Liver (tissue), 9 donors: ENCODE results near the gene KCNQ1. TPM values are rescaled to one million over a fixed set of nuclear protein-coding genes. Genes with fewer than 3 reads are reported as not detected.

Experiments
- DNase-seq: peaks from one replicate; pipeline ENCODE4 v3.0.0-alpha.2; 2017; ENCODE audit warnings: low spot score
- H3K27ac ChIP-seq, 2 donors: one replicate each; pipeline ENCODE4 v1.7.0; 2013; ENCODE audit warnings: inconsistent platforms in 2 of 2, low read length in 2 of 2, control low read depth in 1 of 2, low read depth in 1 of 2, mild to moderate bottlenecking in 1 of 2
- H3K27me3 ChIP-seq, 4 donors: one replicate each; pipeline versions ENCODE4 v1.6.1 to v1.7.0; 2013; ENCODE audit warnings: low read length in 3 of 4, inconsistent platforms in 1 of 4, mild to moderate bottlenecking in 1 of 4, moderate library complexity in 1 of 4; ENCODE audit not compliant: control insufficient read depth in 4 of 4, insufficient read depth in 4 of 4
- H3K36me3 ChIP-seq, 4 donors: one replicate each; pipeline versions ENCODE4 v1.6.1 to v1.7.0; 2013; ENCODE audit warnings: low read length in 3 of 4, mild to moderate bottlenecking in 3 of 4, low read depth in 1 of 4, moderate library complexity in 1 of 4; ENCODE audit not compliant: control insufficient read depth in 4 of 4, insufficient read depth in 3 of 4
- H3K4me1 ChIP-seq, 4 donors: one replicate each; pipeline versions ENCODE4 v1.6.1 to v1.7.0; 2013; ENCODE audit warnings: low read length in 3 of 4, mild to moderate bottlenecking in 3 of 4, moderate library complexity in 1 of 4; ENCODE audit not compliant: control insufficient read depth in 4 of 4, insufficient read depth in 4 of 4
- H3K4me3 ChIP-seq, 3 donors: one replicate each; pipeline versions ENCODE4 v1.6.1 to v1.7.0; 2013; ENCODE audit warnings: low read length in 3 of 3, control low read depth in 1 of 3, low read depth in 1 of 3, mild to moderate bottlenecking in 1 of 3
- H3K9ac ChIP-seq, 2 donors: one replicate each; pipeline ENCODE4 v1.7.0; 2013; ENCODE audit warnings: low read length in 2 of 2, mild to moderate bottlenecking in 2 of 2, moderate library complexity in 2 of 2, control low read depth in 1 of 2, low read depth in 1 of 2
- H3K9me3 ChIP-seq, 4 donors: one replicate each; pipeline versions ENCODE4 v1.6.1 to v1.7.0; 2013; ENCODE audit warnings: low read length in 3 of 4; ENCODE audit not compliant: control insufficient read depth in 4 of 4
- ATF3 ChIP-seq: IDR thresholded peaks from 2 replicates; pipeline ENCODE4 v1.6.1; 2016; ENCODE audit warnings: antibody characterized with exemption
- CTCF ChIP-seq: fragments of 150-350 bp; IDR thresholded peaks from 2 replicates; pipeline ENCODE4 v1.5.1; 2017; ENCODE audit warnings: improper control_type of control experiment, low read depth, low read length; ENCODE audit not compliant: missing input control
- EGR1 ChIP-seq, 2 donors: IDR thresholded peaks; 2 replicates each; pipeline ENCODE4 v1.6.1; 2016 to 2018; ENCODE audit warnings: antibody characterized with exemption in 2 of 2, low read depth in 2 of 2
- FOXA1 ChIP-seq: IDR thresholded peaks from 2 replicates; pipeline ENCODE4 v1.6.1; 2016; ENCODE audit warnings: antibody characterized with exemption
- FOXA2 ChIP-seq: IDR thresholded peaks from 2 replicates; pipeline ENCODE4 v1.6.1; 2016; ENCODE audit warnings: antibody characterized with exemption
- GABPA ChIP-seq, 2 donors: IDR thresholded peaks in 1 of 2; conservative IDR thresholded peaks in 1 of 2; 2 replicates each; pipeline ENCODE4 v1.6.1; 2016; ENCODE audit warnings: antibody characterized with exemption in 2 of 2, mild to moderate bottlenecking in 1 of 2, moderate library complexity in 1 of 2
- HNF4A ChIP-seq, 2 donors: conservative IDR thresholded peaks; 2 replicates each; pipeline ENCODE4 v1.6.1; 2016; ENCODE audit warnings: antibody characterized with exemption in 2 of 2, mild to moderate bottlenecking in 2 of 2
- HNF4G ChIP-seq: IDR thresholded peaks from 2 replicates; pipeline ENCODE4 v1.6.1; 2016; ENCODE audit warnings: antibody characterized with exemption
- JUND ChIP-seq, 2 donors: IDR thresholded peaks; 2 replicates each; pipeline ENCODE4 v1.6.1; 2016; ENCODE audit warnings: antibody characterized with exemption in 2 of 2
- MAX ChIP-seq: IDR thresholded peaks from 2 replicates; pipeline ENCODE4 v1.6.1; 2016; ENCODE audit warnings: antibody characterized with exemption
- NR2F2 ChIP-seq: IDR thresholded peaks from 2 replicates; pipeline ENCODE4 v1.6.1; 2016; ENCODE audit warnings: antibody characterized with exemption
- RAD21 ChIP-seq, 2 donors: IDR thresholded peaks; 2 replicates each; pipeline ENCODE4 v1.6.1; 2016; ENCODE audit warnings: antibody characterized with exemption in 2 of 2, mild to moderate bottlenecking in 2 of 2
- REST ChIP-seq: IDR thresholded peaks from 2 replicates; pipeline ENCODE4 v1.6.1; 2016; ENCODE audit warnings: antibody characterized with exemption, mild to moderate bottlenecking
- RXRA ChIP-seq, 2 donors: IDR thresholded peaks; 2 replicates each; pipeline ENCODE4 v1.6.1; 2017 to 2018; ENCODE audit warnings: antibody characterized with exemption in 2 of 2, mild to moderate bottlenecking in 1 of 2
- SP1 ChIP-seq: IDR thresholded peaks from 2 replicates; pipeline ENCODE4 v1.6.1; 2018; ENCODE audit warnings: antibody characterized with exemption, mild to moderate bottlenecking
- TAF1 ChIP-seq: conservative IDR thresholded peaks from 2 replicates; pipeline ENCODE4 v1.6.1; 2016; ENCODE audit warnings: antibody characterized with exemption, mild to moderate bottlenecking
- YY1 ChIP-seq: IDR thresholded peaks from 2 replicates; pipeline ENCODE4 v1.6.1; 2016; ENCODE audit warnings: antibody characterized with exemption, mild to moderate bottlenecking
- ZBTB33 ChIP-seq: IDR thresholded peaks from 2 replicates; pipeline ENCODE4 v1.6.1; 2016; ENCODE audit warnings: antibody characterized with exemption
- whole genome bisulfite sequencing: extraction: QIAGEN DNeasy Blood & Tissue Kit; methylation state at CpG from one replicate; pipeline ENCODE4 v1.1.7; 2013; 5-methylcytosine and 5-hydroxymethylcytosine counted together
- polyA plus RNA-seq, 2 donors: library from polyadenylated mRNA; stranded (reverse) in 1 of 2; unstranded in 1 of 2; fragments of 200-250 nt in 1 of 2; fragments of >200 nt in 1 of 2; fragmentation: Nextera tagmentation in 1 of 2; extraction: Ambion mirVana in 1 of 2; gene quantifications; one replicate each; pipeline versions ENCODE4 v1.2.1 to v1.2.3, GENCODE V29; 2013 to 2015
- total RNA-seq, 2 donors: library from RNA; depleted of rRNA; stranded (reverse); fragments of >200 nt; gene quantifications; one replicate each; pipeline ENCODE4 v1.2.3, GENCODE V29; 2014
- donor health status: healthy.
- donor health status: healthy.
- donor health status: healthy.
- donor health status: healthy.
- donor health status: healthy.

Gene KCNQ1
- total and polyA plus RNA-seq, 4 donors = 0.31 to 2.2 (median 1.5) TPM

- Histone ChIP-seq H3K36me3 (no peaks in the 10 kb centered on the region), H3K9me3 (no peaks in the 10 kb centered on the region), H3K27ac (no peak overlapping the region), H3K4me1 (no peaks in the 10 kb centered on the region), H3K9ac (no peak overlapping the region), H3K4me3 (no peak overlapping the region), H3K27me3 (peaks cover 0 to 2% (median 0%) of the 10 kb centered on the region in 4 donors)
- no peak for TF ChIP-seq FOXA1
- no peak for TF ChIP-seq HNF4A (conservative IDR thresholded peaks at IDR 0.05)
- TF ChIP-seq EGR1 (IDR thresholded peaks at IDR 0.05; ENCODE audit: low read depth in 2 of 2) = no peak
- no peak for TF ChIP-seq YY1
- TF ChIP-seq NR2F2 = no peak
- no peak for TF ChIP-seq FOXA2
- no peak for TF ChIP-seq JUND (IDR thresholded peaks at IDR 0.05)
- TF ChIP-seq MAX = no peak
- no peak for TF ChIP-seq CTCF
- TF ChIP-seq REST = no peak
- TF ChIP-seq SP1 = no peak
- no peak for TF ChIP-seq ZBTB33
- no peak for TF ChIP-seq GABPA (IDR thresholded peaks at IDR 0.05 in 1 of 2, conservative IDR thresholded peaks at IDR 0.05 in 1 of 2)
- no peak for TF ChIP-seq RXRA (IDR thresholded peaks at IDR 0.05)
- no peak for TF ChIP-seq HNF4G
- no peak for TF ChIP-seq RAD21 (IDR thresholded peaks at IDR 0.05)
- no peak for TF ChIP-seq ATF3
- no peak for TF ChIP-seq TAF1
- WGBS = 84% methylated on average over 12 of the region's 12 CpGs
- DNase-seq = no peak
Observed at GRCh38 chr11:2435288-2436012, 9.4 kb upstream of the KCNQ1 start.
